ENCODE measurements around the gene SAMD10.

GRCh38 chr20:63951398-63952209, 27.8 kb downstream of the SAMD10 start:
- no peak for TF ChIP-seq POLR2A (IDR thresholded peaks at IDR 0.05)
- TF ChIP-seq, protein P1, sequence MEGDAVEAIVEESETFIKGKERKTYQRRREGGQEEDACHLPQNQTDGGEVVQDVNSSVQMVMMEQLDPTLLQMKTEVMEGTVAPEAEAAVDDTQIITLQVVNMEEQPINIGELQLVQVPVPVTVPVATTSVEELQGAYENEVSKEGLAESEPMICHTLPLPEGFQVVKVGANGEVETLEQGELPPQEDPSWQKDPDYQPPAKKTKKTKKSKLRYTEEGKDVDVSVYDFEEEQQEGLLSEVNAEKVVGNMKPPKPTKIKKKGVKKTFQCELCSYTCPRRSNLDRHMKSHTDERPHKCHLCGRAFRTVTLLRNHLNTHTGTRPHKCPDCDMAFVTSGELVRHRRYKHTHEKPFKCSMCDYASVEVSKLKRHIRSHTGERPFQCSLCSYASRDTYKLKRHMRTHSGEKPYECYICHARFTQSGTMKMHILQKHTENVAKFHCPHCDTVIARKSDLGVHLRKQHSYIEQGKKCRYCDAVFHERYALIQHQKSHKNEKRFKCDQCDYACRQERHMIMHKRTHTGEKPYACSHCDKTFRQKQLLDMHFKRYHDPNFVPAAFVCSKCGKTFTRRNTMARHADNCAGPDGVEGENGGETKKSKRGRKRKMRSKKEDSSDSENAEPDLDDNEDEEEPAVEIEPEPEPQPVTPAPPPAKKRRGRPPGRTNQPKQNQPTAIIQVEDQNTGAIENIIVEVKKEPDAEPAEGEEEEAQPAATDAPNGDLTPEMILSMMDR (IDR thresholded peaks at IDR 0.05) = no peak
